SK-N-SH (cell line): ENCODE results near the gene CDKAL1. TPM values are rescaled to one million over a fixed set of nuclear protein-coding genes. Genes with fewer than 3 reads are reported as not detected.

ENCODE experiments used
- CTCF ChIA-PET: fragments of 300-600, 350-600 bp; formaldehyde crosslinking; extraction: SDS; loops from one replicate; lab custom pipeline; 2021; lab: Yijun Ruan, JAX
- POLR2A ChIA-PET: fragments of 350-600 bp; sonication (Branson Sonifier 250); formaldehyde crosslinking; extraction: SDS; loops from one replicate; lab custom pipeline; 2020; ENCODE audit warnings: antibody characterized with exemption, inconsistent platforms; lab: Yijun Ruan, JAX
- DNase-seq: peaks from one replicate; pipeline ENCODE4 v3.0.0; 2012
- H2AFZ ChIP-seq: fragments of 200-600 bp; sonication (generic); 2 replicates; pipeline ENCODE4 v1.8.1; 2016; ENCODE audit warnings: antibody characterized with exemption, mild to moderate bottlenecking, low read depth
- H3F3A ChIP-seq: fragments of 200-600 bp; sonication (generic); replicated peaks from 2 replicates; pipeline ENCODE3; 2016; ENCODE audit warnings: antibody characterized with exemption, mild to moderate bottlenecking; ENCODE audit not compliant: insufficient read depth
- H3K27ac ChIP-seq, 2 experiments: fragments of 200-500 bp in 1 of 2; fragments of 200-600 bp in 1 of 2; sonication (Bioruptor generic) in 1 of 2; sonication (generic), shearing (Covaris generic) in 1 of 2; 2 replicates each; pipeline versions ENCODE4 v1.5.1 to v1.6.1; 2014 to 2016; ENCODE audit warnings: low read depth in 2 of 2, inconsistent platforms in 1 of 2, low read length in 1 of 2, mild to moderate bottlenecking in 1 of 2, mixed read lengths in 1 of 2
- H3K27me3 ChIP-seq: fragments of 200-600 bp; sonication (generic), shearing (Covaris generic); 2 replicates; pipeline ENCODE4 v1.6.1; 2016; ENCODE audit warnings: mixed run types; ENCODE audit not compliant: insufficient read depth
- H3K36me3 ChIP-seq, 2 experiments: fragments of 200-500 bp in 1 of 2; fragments of 200-600 bp in 1 of 2; sonication (Bioruptor generic) in 1 of 2; sonication (generic) in 1 of 2; replicated peaks in 1 of 2; 2 replicates each; pipeline versions ENCODE3 to v1.5.1; 2014 to 2016; ENCODE audit warnings: low read length in 1 of 2, mild to moderate bottlenecking in 1 of 2; ENCODE audit not compliant: insufficient read depth in 2 of 2, control insufficient read depth in 1 of 2
- H3K4me1 ChIP-seq, 2 experiments: fragments of 200-500 bp in 1 of 2; fragments of 200-600 bp in 1 of 2; sonication (Bioruptor generic) in 1 of 2; sonication (generic), shearing (Covaris generic) in 1 of 2; 2 replicates each; pipeline versions ENCODE4 v1.5.1 to v1.6.1; 2014 to 2016; ENCODE audit warnings: low read depth in 1 of 2, low read length in 1 of 2, mixed run types in 1 of 2; ENCODE audit not compliant: insufficient read depth in 2 of 2, control insufficient read depth in 1 of 2
- H3K4me2 ChIP-seq: fragments of 200-600 bp; sonication (generic), shearing (Covaris generic); 2 replicates; pipeline ENCODE4 v1.6.1; 2017; ENCODE audit warnings: mixed run types
- H3K4me3 ChIP-seq, 2 experiments: fragments of 200-500 bp in 1 of 2; fragments of 200-600 bp in 1 of 2; sonication (Bioruptor generic) in 1 of 2; sonication (generic), shearing (Covaris generic) in 1 of 2; 2 replicates each; pipeline versions ENCODE4 v1.5.1 to v1.8.1; 2014 to 2016; ENCODE audit warnings: low read depth in 2 of 2, inconsistent platforms in 1 of 2, low read length in 1 of 2, mild to moderate bottlenecking in 1 of 2, mixed read lengths in 1 of 2, moderate library complexity in 1 of 2
- H3K79me2 ChIP-seq: fragments of 200-600 bp; sonication (generic); 2 replicates; pipeline ENCODE4 v1.8.1; 2017; ENCODE audit warnings: mild to moderate bottlenecking; ENCODE audit not compliant: insufficient read depth
- H3K9ac ChIP-seq: fragments of 200-600 bp; sonication (generic); 2 replicates; pipeline ENCODE4 v1.6.1; 2017; ENCODE audit warnings: mixed run types
- H3K9me2 ChIP-seq: fragments of 200-600 bp; sonication (generic); 2 replicates; pipeline ENCODE4 v1.6.1; 2017; ENCODE audit warnings: mixed run types
- H3K9me3 ChIP-seq: fragments of 200-600 bp; sonication (generic); 2 replicates; pipeline ENCODE4 v1.6.1; 2017; ENCODE audit warnings: mixed run types, mild to moderate bottlenecking, moderate library complexity
- H4K20me1 ChIP-seq: fragments of 200-600 bp; sonication (generic); 2 replicates; pipeline ENCODE4 v1.6.1; 2017; ENCODE audit warnings: mild to moderate bottlenecking, mixed run types; ENCODE audit not compliant: insufficient read depth
- EP300 ChIP-seq, 2 experiments: IDR thresholded peaks; 2 replicates each; pipeline versions ENCODE4 v1.4.0 to v1.6.1; 2012; ENCODE audit warnings: borderline replicate concordance in 1 of 2, low read depth in 1 of 2, low read length in 1 of 2
- EZH2phosphoT487 ChIP-seq: fragments of 200-600 bp; sonication (generic); IDR thresholded peaks from 2 replicates; pipeline ENCODE4 v1.6.1; 2017; ENCODE audit warnings: low read depth, mixed run types, mild to moderate bottlenecking, antibody characterized with exemption, moderate library complexity, borderline replicate concordance
- FOXJ3 ChIP-seq: sonication (generic); formaldehyde crosslinking; IDR thresholded peaks from 2 replicates; pipeline ENCODE4 v1.5.1; 2020; ENCODE audit warnings: mild to moderate bottlenecking, missing genetic modification reagents
- NFIC ChIP-seq: IDR thresholded peaks from 2 replicates; pipeline ENCODE4 v1.4.0; 2012; ENCODE audit warnings: borderline replicate concordance
- NRF1 ChIP-seq: IDR thresholded peaks from 2 replicates; pipeline ENCODE4 v1.6.1; 2012; ENCODE audit warnings: low read depth, mild to moderate bottlenecking, low read length
- POLR2AphosphoS5 ChIP-seq: IDR thresholded peaks from 2 replicates; pipeline ENCODE4 v1.6.1; 2012; ENCODE audit warnings: low read depth, low read length
- YY1 ChIP-seq: IDR thresholded peaks from 2 replicates; pipeline ENCODE4 v1.4.0; 2012; ENCODE audit warnings: low read depth, mild to moderate bottlenecking
- ZBTB33 ChIP-seq: IDR thresholded peaks from 2 replicates; pipeline ENCODE4 v1.4.0; 2012; ENCODE audit warnings: low read depth, borderline replicate concordance
- WGBS: methylation state at CpG from one replicate; pipeline ENCODE4 v1.1.6; 2017; ENCODE audit warnings: low lambda C conversion rate; 5-methylcytosine and 5-hydroxymethylcytosine counted together
- polyA plus RNA-seq, 3 experiments: library from polyadenylated mRNA; depleted of rRNA; stranded (reverse); fragments of >200 nt; gene quantifications; 2 replicates each; pipeline ENCODE4 v1.2.3, GENCODE V29; 2012
- TF ChIP-seq, protein P1 (sequence below): IDR thresholded peaks from 2 replicates; pipeline ENCODE4 v1.4.0; 2012; ENCODE audit warnings: low read depth
- TF ChIP-seq, protein P2 (sequence below): IDR thresholded peaks from 2 replicates; pipeline ENCODE4 v1.6.1; 2012; ENCODE audit warnings: mild to moderate bottlenecking, low read depth, low read length, moderate library complexity

CDKAL1 gene
- polyA plus RNA-seq, 1 of the 3 experiments (the other 2 are of a cell fraction): 2.6 TPM

- no peak overlapping the region for H3K4me3 ChIP-seq
- 94% methylated on average over 5 of the region's 5 CpGs for WGBS
- no peaks in the 10 kb centered on the region for H3K27me3 ChIP-seq
- DNase-seq: no peak
- no peaks in the 10 kb centered on the region for H4K20me1 ChIP-seq
- POLR2A ChIA-PET: no interaction called here
- CTCF ChIA-PET: interaction anchor here (1.0 to 1.3 kb wide), 2 partner anchors 12 to 16 kb away, joined by 3 to 4 read pairs; no protein-coding TSS in a partner anchor
- H3K9me2 ChIP-seq: no peaks in the 10 kb centered on the region
- H3K4me1 ChIP-seq: peaks cover 0 to 4% of the 10 kb centered on the region in 2 experiments; a peak in 1 of 4 replicates
- no peak for TF ChIP-seq POLR2AphosphoS5
- no peak for TF ChIP-seq YY1
- TF ChIP-seq NFIC: no peak
- no peak for TF ChIP-seq FOXJ3
- TF ChIP-seq, protein P1, sequence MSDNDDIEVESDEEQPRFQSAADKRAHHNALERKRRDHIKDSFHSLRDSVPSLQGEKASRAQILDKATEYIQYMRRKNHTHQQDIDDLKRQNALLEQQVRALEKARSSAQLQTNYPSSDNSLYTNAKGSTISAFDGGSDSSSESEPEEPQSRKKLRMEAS: no peak
- no peak for TF ChIP-seq EP300 (IDR thresholded peaks at IDR 0.05; ENCODE audit: borderline replicate concordance in 1 of 2, low read depth in 1 of 2, low read length in 1 of 2)
- no peak for TF ChIP-seq ZBTB33
- TF ChIP-seq EZH2phosphoT487: no peak
- TF ChIP-seq, protein P2, sequence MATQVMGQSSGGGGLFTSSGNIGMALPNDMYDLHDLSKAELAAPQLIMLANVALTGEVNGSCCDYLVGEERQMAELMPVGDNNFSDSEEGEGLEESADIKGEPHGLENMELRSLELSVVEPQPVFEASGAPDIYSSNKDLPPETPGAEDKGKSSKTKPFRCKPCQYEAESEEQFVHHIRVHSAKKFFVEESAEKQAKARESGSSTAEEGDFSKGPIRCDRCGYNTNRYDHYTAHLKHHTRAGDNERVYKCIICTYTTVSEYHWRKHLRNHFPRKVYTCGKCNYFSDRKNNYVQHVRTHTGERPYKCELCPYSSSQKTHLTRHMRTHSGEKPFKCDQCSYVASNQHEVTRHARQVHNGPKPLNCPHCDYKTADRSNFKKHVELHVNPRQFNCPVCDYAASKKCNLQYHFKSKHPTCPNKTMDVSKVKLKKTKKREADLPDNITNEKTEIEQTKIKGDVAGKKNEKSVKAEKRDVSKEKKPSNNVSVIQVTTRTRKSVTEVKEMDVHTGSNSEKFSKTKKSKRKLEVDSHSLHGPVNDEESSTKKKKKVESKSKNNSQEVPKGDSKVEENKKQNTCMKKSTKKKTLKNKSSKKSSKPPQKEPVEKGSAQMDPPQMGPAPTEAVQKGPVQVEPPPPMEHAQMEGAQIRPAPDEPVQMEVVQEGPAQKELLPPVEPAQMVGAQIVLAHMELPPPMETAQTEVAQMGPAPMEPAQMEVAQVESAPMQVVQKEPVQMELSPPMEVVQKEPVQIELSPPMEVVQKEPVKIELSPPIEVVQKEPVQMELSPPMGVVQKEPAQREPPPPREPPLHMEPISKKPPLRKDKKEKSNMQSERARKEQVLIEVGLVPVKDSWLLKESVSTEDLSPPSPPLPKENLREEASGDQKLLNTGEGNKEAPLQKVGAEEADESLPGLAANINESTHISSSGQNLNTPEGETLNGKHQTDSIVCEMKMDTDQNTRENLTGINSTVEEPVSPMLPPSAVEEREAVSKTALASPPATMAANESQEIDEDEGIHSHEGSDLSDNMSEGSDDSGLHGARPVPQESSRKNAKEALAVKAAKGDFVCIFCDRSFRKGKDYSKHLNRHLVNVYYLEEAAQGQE: no peak
- H3F3A ChIP-seq: no peaks in the 10 kb centered on the region
- no peak overlapping the region for H2AFZ ChIP-seq
- no peak overlapping the region for H3K27ac ChIP-seq
- no peaks in the 10 kb centered on the region for H3K79me2 ChIP-seq
- H3K9me3 ChIP-seq: no peaks in the 10 kb centered on the region
- H3K9ac ChIP-seq: no peak overlapping the region
- no peak overlapping the region for H3K4me2 ChIP-seq
- no peaks in the 10 kb centered on the region for H3K36me3 ChIP-seq
Observed at GRCh38 chr6:21258665-21259064, 724.4 kb downstream of the CDKAL1 start.

DNA sequence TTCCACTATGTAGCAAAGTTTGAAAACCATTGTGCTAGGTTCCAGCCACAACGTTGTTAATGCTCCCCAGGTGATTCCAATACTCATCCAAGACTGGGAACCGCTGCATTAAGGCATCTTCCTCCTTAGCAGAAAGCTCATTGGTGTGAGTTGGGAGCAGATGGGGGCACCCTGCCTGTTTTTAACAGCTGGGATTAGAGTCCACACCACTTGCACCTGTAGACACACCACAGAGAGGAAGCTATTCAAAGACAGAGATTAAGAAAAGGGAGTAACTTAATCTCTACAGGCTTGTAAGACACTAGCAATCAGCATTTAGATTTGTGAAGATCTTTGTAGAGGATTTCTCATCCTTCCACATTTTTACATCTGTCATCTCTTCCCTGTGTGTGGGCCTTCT, 725.4 kb downstream of the CDKAL1 start:
- Histone ChIP-seq H2AFZ (no peak overlapping the region), H3K9me3 (no peaks in the 10 kb centered on the region), H4K20me1 (no peaks in the 10 kb centered on the region), H3K36me3 (no peaks in the 10 kb centered on the region), H3K4me1 (peaks cover 0 to 6% of the 10 kb centered on the region in 2 experiments; a peak in 1 of 4 replicates), H3K9me2 (no peaks in the 10 kb centered on the region), H3K9ac (no peak overlapping the region), H3K79me2 (no peaks in the 10 kb centered on the region), H3F3A (no peaks in the 10 kb centered on the region), H3K27me3 (no peaks in the 10 kb centered on the region), H3K4me3 (no peak overlapping the region), H3K27ac (no peak overlapping the region; a peak in 1 of 4 replicates), H3K4me2 (no peak overlapping the region)
- 65% methylated on average over 2 of the region's 2 CpGs for WGBS
- ChIA-PET POLR2A (interaction anchor here (0.6 kb wide), 1 partner anchor 119 kb away, joined by 7 read pairs; no protein-coding TSS in a partner anchor), CTCF (interaction anchor here (1.0 kb wide), 1 partner anchor 15 kb away, joined by 3 read pairs; no protein-coding TSS in a partner anchor)
- no peak for TF ChIP-seq NRF1
- no peak for DNase-seq
